Measurements from ENCODE around the gene DTX4. TPM values are rescaled to one million over a fixed set of nuclear protein-coding genes. Genes with fewer than 3 reads are reported as not detected.

DTX4 gene
- total RNA-seq, 4 donors from 2014 or later = 8.3 to 11.5 (median 8.9) TPM

GRCh38 chr11:59151761-59152160, 20.2 kb upstream of the DTX4 start:
- no peak overlapping the region for H3K27ac ChIP-seq
- no peak for TF ChIP-seq EP300 (IDR thresholded peaks at IDR 0.05)
- TF ChIP-seq CTCF (IDR thresholded peaks at IDR 0.05) = no peak
- TF ChIP-seq POLR2A (IDR thresholded peaks at IDR 0.05) = no peak
- TF ChIP-seq POLR2AphosphoS5 (IDR thresholded peaks at IDR 0.05) = no peak
- H3K36me3 ChIP-seq = peaks cover 17% of the 10 kb centered on the region
- DNase-seq (ENCODE audit: low spot score in 2 of 2) = no peak
- no peaks in the 10 kb centered on the region for H3K27me3 ChIP-seq
- H3K4me3 ChIP-seq = no peak overlapping the region
- no peaks in the 10 kb centered on the region for H3K4me1 ChIP-seq
- 100% methylated on average over 1 of the region's 1 CpG for WGBS
- H3K9me3 ChIP-seq = no peaks in the 10 kb centered on the region

GRCh38 chr11:59152312-59152951, 19.5 kb upstream of the DTX4 start:
- no peak overlapping the region for H3K4me3 ChIP-seq
- no peaks in the 10 kb centered on the region for H3K27me3 ChIP-seq
- 89% methylated on average over 8 of the region's 8 CpGs for WGBS
- H3K4me1 ChIP-seq = no peaks in the 10 kb centered on the region
- H3K9me3 ChIP-seq = no peaks in the 10 kb centered on the region
- DNase-seq (ENCODE audit: low spot score in 2 of 2) = no peak
- no peak overlapping the region for H3K27ac ChIP-seq
- no peak for TF ChIP-seq EP300 (IDR thresholded peaks at IDR 0.05)
- TF ChIP-seq POLR2AphosphoS5 (IDR thresholded peaks at IDR 0.05) = no peak
- TF ChIP-seq CTCF (IDR thresholded peaks at IDR 0.05) = no peak
- no peak for TF ChIP-seq POLR2A (IDR thresholded peaks at IDR 0.05)
- peaks cover 17% of the 10 kb centered on the region for H3K36me3 ChIP-seq

GRCh38 chr11:59154610-59155009, 17.3 kb upstream of the DTX4 start:
- Histone ChIP-seq H3K36me3 (peaks cover 8% of the 10 kb centered on the region), H3K9me3 (no peaks in the 10 kb centered on the region), H3K4me1 (no peaks in the 10 kb centered on the region), H3K27ac (no peak overlapping the region), H3K4me3 (no peak overlapping the region), H3K27me3 (no peaks in the 10 kb centered on the region)
- WGBS = 65% methylated on average over 5 of the region's 5 CpGs
- TF ChIP-seq POLR2A (IDR thresholded peaks at IDR 0.05) (no peak), EP300 (IDR thresholded peaks at IDR 0.05) (no peak), POLR2AphosphoS5 (IDR thresholded peaks at IDR 0.05) (no peak)
- no peak for DNase-seq (ENCODE audit: low spot score in 2 of 2)

GRCh38 chr11:59157433-59157832, 14.5 kb upstream of the DTX4 start:
- no peak for DNase-seq (ENCODE audit: low spot score in 2 of 2)
- Histone ChIP-seq H3K36me3 (no peaks in the 10 kb centered on the region), H3K9me3 (no peaks in the 10 kb centered on the region), H3K27me3 (no peaks in the 10 kb centered on the region), H3K4me3 (no peak overlapping the region), H3K4me1 (no peaks in the 10 kb centered on the region), H3K27ac (no peak overlapping the region)
- WGBS = 64% methylated on average over 3 of the region's 3 CpGs
- TF ChIP-seq POLR2AphosphoS5 (IDR thresholded peaks at IDR 0.05) (no peak), POLR2A (IDR thresholded peaks at IDR 0.05) (no peak), EP300 (IDR thresholded peaks at IDR 0.05) (no peak), CTCF (IDR thresholded peaks at IDR 0.05) (no peak)

- peak in 1 of 2 donors; percentile 66 for DNase-seq (ENCODE audit: low spot score in 2 of 2)
- Histone ChIP-seq H3K27me3 (no peaks in the 10 kb centered on the region), H3K4me1 (no peaks in the 10 kb centered on the region), H3K27ac (no peak overlapping the region), H3K4me3 (no peak overlapping the region), H3K9me3 (no peaks in the 10 kb centered on the region), H3K36me3 (no peaks in the 10 kb centered on the region)
- 39% methylated on average over 8 of the region's 8 CpGs for WGBS
- peak; percentile 61 to 73 for TF ChIP-seq CTCF (IDR thresholded peaks at IDR 0.05)
- no peak for TF ChIP-seq EP300 (IDR thresholded peaks at IDR 0.05)
- TF ChIP-seq POLR2A (IDR thresholded peaks at IDR 0.05) = no peak
- no peak for TF ChIP-seq POLR2AphosphoS5 (IDR thresholded peaks at IDR 0.05)
Measured at GRCh38 chr11:59158206-59159068, 13.5 kb upstream of the DTX4 start.
